A673 (cell line): ENCODE measurements around the gene SYVN1.

Source experiments
- CTCF ChIP-seq: fragments of 300-800, 200-600 bp; sonication (generic); conservative IDR thresholded peaks from 2 replicates; pipeline ENCODE4 v1.5.1; 2017; ENCODE audit warnings: low read depth, mild to moderate bottlenecking, antibody characterized with exemption, low read length, moderate library complexity, mixed read lengths
- EZH2 ChIP-seq: fragments of 200-600 bp; sonication (generic); IDR thresholded peaks from 2 replicates; pipeline ENCODE4 v1.6.1; 2017; ENCODE audit warnings: borderline replicate concordance, low read depth, mild to moderate bottlenecking, mixed read lengths, antibody characterized with exemption, low read length; ENCODE audit not compliant: poor library complexity, severe bottlenecking

- TF ChIP-seq CTCF (no peak), EZH2 (no peak)
These were observed 38.3 kb upstream of the SYVN1 start for GRCh38 chr11:65172600-65172999.
